HG03432 (cell line): ENCODE results near the gene RAB8A.

Experiments
- ATAC-seq: cut with Tn5 transposase; IDR thresholded peaks from one replicate; pipeline ENCODE4 v1.9.1; 2021; ENCODE audit warnings: mild to moderate bottlenecking, moderate library complexity; ENCODE audit not compliant: unreplicated experiment

RAB8A gene

GRCh38 chr19:16111160-16111908, at the start of gene RAB8A:
RAB8A (plus strand) TSS chr19:16111889; CDS start chr19:16111902, 13 bp downstream.
- peak; percentile 87 for ATAC-seq

- no peak for ATAC-seq
Observed at GRCh38 chr19:16061943-16062342, 49.7 kb upstream of the RAB8A start.

- no peak for ATAC-seq
Observed at GRCh38 chr19:16062789-16063188, 48.9 kb upstream of the RAB8A start.

- no peak for ATAC-seq
Observed at GRCh38 chr19:16064209-16064889, 47.3 kb upstream of the RAB8A start.

- ATAC-seq, result no peak
Observed at GRCh38 chr19:16066611-16067104, 45.0 kb upstream of the RAB8A start.

- ATAC-seq, result no peak
Observed at GRCh38 chr19:16067205-16067938, 44.3 kb upstream of the RAB8A start.

GRCh38 chr19:16068696-16069259, 42.9 kb upstream of the RAB8A start:
- ATAC-seq, result no peak

GRCh38 chr19:16069813-16070365, 41.8 kb upstream of the RAB8A start:
- peak; percentile 17 for ATAC-seq

GRCh38 chr19:16070366-16070990, 41.2 kb upstream of the RAB8A start:
- peak; percentile 58 for ATAC-seq

- ATAC-seq, result no peak
Observed at GRCh38 chr19:16071072-16071691, 40.5 kb upstream of the RAB8A start.

GRCh38 chr19:16073481-16073880, 38.2 kb upstream of the RAB8A start:
- no peak for ATAC-seq

- no peak for ATAC-seq
Observed at GRCh38 chr19:16073988-16074387, 37.7 kb upstream of the RAB8A start.

GRCh38 chr19:16074488-16075365, 37.0 kb upstream of the RAB8A start:
- no peak for ATAC-seq

- no peak for ATAC-seq
Observed at GRCh38 chr19:16075430-16076153, 36.1 kb upstream of the RAB8A start.

- ATAC-seq, result peak; percentile 61
Observed at GRCh38 chr19:16076154-16076957, 35.3 kb upstream of the RAB8A start, which contains the start of gene TPM4. TPM4 (plus strand) TSS chr19:16076495; CDS start chr19:16076566, 71 bp downstream.

- no peak for ATAC-seq
Observed at GRCh38 chr19:16076958-16077611, 34.6 kb upstream of the RAB8A start.
